GM18858 (cell line): ENCODE measurements around the gene CFAP20DC.
A peak's percentile ranks its signal among the peaks of the same experiment; 100 is the strongest.
"Not testable (repeated sequence)": the region's sequence is repeated elsewhere in the genome, so short reads cannot be mapped to it uniquely, and the experiment has no call there.

Experiments used
- ATAC-seq: cut with Tn5 transposase; IDR thresholded peaks from one replicate; pipeline ENCODE4 v1.9.1; 2021; ENCODE audit not compliant: unreplicated experiment

Gene CFAP20DC

GRCh38 chr3:58706395-58707167, 343.2 kb downstream of the CFAP20DC start:
- no peak for ATAC-seq

GRCh38 chr3:58704745-58705144, 345.1 kb downstream of the CFAP20DC start:
- no peak for ATAC-seq

GRCh38 chr3:58704304-58704703, 345.5 kb downstream of the CFAP20DC start:
- not testable (repeated sequence) for ATAC-seq

GRCh38 chr3:58698246-58698645, 351.6 kb downstream of the CFAP20DC start:
- ATAC-seq, result no peak

- no peak for ATAC-seq
These were observed 352.3 kb downstream of the CFAP20DC start for GRCh38 chr3:58697561-58697960.

- ATAC-seq, result not testable (repeated sequence)
These were observed 353.0 kb downstream of the CFAP20DC start for GRCh38 chr3:58696813-58697212.

- no peak for ATAC-seq
These were observed 353.7 kb downstream of the CFAP20DC start for GRCh38 chr3:58696093-58696492.

- ATAC-seq, result not testable (repeated sequence)
These were observed 354.5 kb downstream of the CFAP20DC start for GRCh38 chr3:58695284-58695683.

- peak; percentile 43 for ATAC-seq
These were observed 355.6 kb downstream of the CFAP20DC start for GRCh38 chr3:58693940-58694850.

- no peak for ATAC-seq
These were observed 357.3 kb downstream of the CFAP20DC start for GRCh38 chr3:58692484-58692883.
